Fibroblast of the conjunctiva (primary cell): ENCODE results near the gene ATCAY.

Source experiments
- DNase-seq: peaks from one replicate; pipeline ENCODE4 v3.0.0-alpha.2; 2010; ENCODE audit warnings: low read depth

ATCAY gene

DNA sequence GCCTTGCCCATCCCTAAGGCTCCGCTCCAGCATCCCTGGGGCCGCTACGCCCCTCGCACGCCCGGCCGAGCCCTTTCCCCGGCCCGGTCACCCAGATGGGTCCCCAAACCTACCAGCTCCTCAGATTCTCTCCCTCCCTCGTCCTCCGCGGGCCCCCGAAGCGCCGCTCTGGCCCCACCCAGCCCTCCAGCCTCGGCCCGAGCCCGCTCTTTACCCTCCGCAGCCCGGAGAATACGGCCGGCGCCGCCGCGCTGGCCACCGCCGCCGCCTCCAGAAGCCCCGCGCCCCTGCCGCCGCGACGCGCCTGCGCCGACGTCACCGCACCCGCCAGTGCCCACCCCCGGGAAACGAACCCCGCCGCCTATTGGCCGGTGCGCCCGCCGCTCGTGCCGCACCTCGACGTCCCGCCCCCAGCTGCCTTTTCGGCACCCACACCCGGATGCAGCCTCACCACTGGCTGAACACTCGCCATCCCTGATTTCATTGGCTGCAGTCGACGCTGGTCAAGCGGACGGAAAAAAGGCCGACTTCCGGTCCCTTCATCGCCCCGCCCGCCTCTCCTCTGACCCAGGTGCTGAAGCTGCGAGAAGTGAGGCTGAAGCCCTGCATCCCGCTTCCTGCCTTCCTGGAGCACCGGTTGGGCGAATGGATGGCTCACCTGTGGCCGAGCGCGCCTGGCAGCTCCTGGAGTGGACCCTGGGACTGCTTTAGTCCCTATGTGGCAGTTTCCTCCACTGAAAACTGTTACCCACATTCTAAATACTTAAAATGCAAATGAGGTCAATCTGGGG, 90.5 kb downstream of the ATCAY start, which contains the start of gene DAPK3:
TSS of gene DAPK3 (minus strand) at position 292 of the 791 bp plus-strand sequence. CDS start 1,364 bp downstream, outside the sequence.
- DNase-seq, result peak; percentile 96

DNA sequence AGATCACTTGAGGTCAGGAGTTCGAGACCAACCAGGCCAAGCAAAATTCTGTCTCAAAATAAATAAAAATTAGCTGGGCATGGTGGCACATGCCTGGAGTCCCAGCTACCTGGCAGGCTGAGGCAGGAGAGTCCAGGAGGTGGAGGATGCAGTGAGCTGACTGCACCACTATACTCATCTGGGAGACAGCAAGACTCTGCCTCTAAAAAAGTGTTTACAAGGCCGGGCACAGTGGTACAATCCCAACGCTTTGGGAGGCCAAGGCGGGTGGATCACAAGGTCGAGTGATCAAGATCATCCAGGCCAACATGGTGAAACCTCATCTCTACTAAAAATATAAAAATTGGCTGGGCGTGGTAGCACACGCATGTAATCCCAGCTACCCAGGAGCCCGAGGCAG, 94.7 kb downstream of the ATCAY start:
- no peak for DNase-seq

DNA sequence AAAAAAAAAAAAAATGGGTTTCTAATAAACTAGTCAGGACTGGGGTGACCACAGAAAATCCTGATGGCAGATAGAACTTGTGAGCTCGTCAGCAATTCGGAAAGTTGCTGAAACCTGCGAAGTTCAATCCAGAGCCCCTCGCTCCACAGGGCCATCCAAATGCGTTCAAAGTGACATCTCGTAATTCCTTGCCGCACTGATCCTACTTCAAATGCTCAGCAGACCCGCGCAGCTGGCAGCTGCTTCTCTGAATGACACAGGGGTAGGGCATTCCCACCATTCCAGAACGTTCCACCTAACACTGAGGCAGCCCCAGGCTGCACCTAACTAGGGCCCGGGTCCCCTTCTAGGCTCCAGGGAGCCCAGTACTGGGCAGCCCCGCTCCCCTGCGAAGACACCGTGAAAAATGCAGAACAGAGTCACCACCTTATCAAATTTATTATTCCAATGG, 95.2 kb downstream of the ATCAY start:
- no peak for DNase-seq

DNA sequence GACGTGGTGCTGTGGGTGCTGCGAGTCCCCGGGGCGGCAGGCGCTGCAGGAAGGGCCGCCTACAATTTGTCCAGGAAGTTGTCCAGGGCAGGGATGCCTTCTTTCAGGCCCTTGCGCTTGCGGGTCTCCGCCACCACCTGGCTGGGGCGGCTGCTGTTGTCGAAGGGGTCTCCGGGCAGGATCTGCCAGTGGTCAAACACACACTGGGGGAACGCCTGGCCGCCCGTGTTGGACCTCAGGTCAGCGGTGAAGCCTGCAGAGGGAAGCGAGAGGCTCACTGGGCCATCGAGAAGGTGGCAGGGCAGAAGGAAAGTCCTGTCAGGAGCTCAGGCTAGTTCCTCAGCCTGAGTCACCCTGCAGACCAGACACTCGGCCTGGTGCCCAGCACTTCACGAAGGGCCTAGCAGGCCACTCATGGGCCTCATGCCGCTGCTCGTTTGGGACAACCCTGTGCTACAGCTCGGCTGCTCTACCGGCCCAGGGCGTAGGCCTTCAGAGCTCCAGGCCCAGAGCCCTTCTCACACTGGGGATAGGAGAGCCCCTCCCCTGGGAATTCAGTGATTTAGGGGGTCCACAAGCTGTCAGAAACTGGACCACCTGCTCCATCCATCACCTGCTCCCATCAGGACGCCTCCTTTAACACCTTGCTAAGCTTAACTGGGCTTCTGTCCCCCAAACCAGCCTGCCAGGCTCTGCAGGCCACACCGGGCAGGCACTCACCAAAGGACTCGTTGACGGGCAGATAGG, 96.2 kb downstream of the ATCAY start:
- DNase-seq, result no peak
